PFSK-1 (cell line): ENCODE measurements around the gene BBS12.

Experiments used
- FOXP2 ChIP-seq: optimal IDR thresholded peaks from 2 replicates; pipeline ENCODE3; 2011; ENCODE audit warnings: borderline replicate concordance, control low read depth, inconsistent platforms; ENCODE audit not compliant: insufficient read depth; ENCODE audit errors: extremely low read length, extremely low read depth
- POLR2AphosphoS5 ChIP-seq: IDR thresholded peaks from 2 replicates; pipeline ENCODE4 v1.6.1; 2012; ENCODE audit warnings: low read depth, mild to moderate bottlenecking, control low read depth, low read length, moderate library complexity
- SIN3A ChIP-seq: IDR thresholded peaks from 2 replicates; pipeline ENCODE4 v1.6.1; 2012; ENCODE audit warnings: mild to moderate bottlenecking, low read length, moderate library complexity, borderline replicate concordance; ENCODE audit not compliant: insufficient read depth
- TAF1 ChIP-seq: IDR thresholded peaks from 2 replicates; pipeline ENCODE4 v1.6.1; 2012; ENCODE audit warnings: low read length, control low read depth, borderline replicate concordance; ENCODE audit not compliant: insufficient read depth
- TF ChIP-seq, protein P1 (sequence below), 2 experiments: IDR thresholded peaks; 2 replicates each; pipeline versions ENCODE4 v1.6.1 to v1.8.0; 2011 to 2012; ENCODE audit warnings: low read depth in 2 of 2, low read length in 2 of 2, control low read depth in 1 of 2, inconsistent platforms in 1 of 2, mild to moderate bottlenecking in 1 of 2, moderate library complexity in 1 of 2; ENCODE audit not compliant: insufficient read depth in 1 of 2

The BBS12 gene

DNA sequence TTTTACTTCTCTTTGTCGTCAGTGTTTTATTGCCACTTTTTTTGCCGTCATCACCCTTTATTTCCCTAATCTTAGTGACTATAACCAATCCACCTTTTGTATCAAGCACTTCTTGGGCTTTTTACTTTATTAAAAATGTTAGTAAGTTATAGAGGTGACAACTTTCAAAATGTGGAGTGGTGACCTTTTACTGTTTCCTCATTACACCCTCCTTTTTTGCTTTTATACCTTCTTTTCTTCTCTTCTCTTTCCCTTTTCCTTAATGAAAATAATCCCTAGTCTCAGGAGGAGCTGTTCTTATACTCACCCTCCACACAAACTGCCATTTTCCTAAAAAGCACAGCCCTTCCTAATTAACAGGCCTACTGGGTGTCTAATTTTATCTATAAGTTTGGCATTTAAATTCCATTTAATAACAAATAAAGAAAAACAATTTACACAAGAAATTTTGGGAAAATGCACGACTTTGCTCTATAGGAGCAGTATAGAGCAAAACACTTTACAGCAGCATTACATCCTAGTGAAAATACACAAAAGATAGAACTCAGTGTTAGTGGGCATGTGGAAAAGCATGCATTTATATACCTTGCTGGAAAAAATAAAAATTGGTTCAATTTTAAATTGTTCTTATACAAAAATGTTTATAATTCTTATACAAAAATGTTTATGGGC is 27.3 kb downstream of the BBS12 start:
- TF ChIP-seq POLR2AphosphoS5: no peak
- TF ChIP-seq SIN3A: no peak
- TF ChIP-seq FOXP2: no peak
- TF ChIP-seq TAF1: no peak
- TF ChIP-seq, protein P1, sequence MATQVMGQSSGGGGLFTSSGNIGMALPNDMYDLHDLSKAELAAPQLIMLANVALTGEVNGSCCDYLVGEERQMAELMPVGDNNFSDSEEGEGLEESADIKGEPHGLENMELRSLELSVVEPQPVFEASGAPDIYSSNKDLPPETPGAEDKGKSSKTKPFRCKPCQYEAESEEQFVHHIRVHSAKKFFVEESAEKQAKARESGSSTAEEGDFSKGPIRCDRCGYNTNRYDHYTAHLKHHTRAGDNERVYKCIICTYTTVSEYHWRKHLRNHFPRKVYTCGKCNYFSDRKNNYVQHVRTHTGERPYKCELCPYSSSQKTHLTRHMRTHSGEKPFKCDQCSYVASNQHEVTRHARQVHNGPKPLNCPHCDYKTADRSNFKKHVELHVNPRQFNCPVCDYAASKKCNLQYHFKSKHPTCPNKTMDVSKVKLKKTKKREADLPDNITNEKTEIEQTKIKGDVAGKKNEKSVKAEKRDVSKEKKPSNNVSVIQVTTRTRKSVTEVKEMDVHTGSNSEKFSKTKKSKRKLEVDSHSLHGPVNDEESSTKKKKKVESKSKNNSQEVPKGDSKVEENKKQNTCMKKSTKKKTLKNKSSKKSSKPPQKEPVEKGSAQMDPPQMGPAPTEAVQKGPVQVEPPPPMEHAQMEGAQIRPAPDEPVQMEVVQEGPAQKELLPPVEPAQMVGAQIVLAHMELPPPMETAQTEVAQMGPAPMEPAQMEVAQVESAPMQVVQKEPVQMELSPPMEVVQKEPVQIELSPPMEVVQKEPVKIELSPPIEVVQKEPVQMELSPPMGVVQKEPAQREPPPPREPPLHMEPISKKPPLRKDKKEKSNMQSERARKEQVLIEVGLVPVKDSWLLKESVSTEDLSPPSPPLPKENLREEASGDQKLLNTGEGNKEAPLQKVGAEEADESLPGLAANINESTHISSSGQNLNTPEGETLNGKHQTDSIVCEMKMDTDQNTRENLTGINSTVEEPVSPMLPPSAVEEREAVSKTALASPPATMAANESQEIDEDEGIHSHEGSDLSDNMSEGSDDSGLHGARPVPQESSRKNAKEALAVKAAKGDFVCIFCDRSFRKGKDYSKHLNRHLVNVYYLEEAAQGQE (IDR thresholded peaks at IDR 0.05; ENCODE audit: insufficient read depth in 1 of 2, low read depth in 2 of 2, low read length in 2 of 2): no peak

DNA sequence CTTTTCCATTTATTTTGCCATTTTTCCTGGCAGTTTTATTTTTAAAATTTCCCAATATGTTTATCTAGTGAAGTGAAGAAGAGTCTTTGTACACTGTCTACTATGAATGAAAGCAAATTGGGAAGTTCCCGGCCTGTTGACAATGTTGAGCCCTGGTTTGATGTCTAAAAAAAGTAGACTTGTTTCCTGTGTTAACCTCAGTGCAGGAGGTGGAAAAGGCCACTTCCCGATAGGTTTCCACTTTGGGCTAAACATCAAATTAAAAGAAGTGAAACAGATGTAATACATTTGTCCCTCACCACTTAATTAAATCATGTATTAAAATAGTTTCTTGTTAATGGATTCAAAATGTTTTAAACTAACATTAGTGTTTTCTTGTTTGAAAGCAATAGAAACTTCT is 30.0 kb downstream of the BBS12 start:
- TF ChIP-seq, protein P1 (IDR thresholded peaks at IDR 0.05; ENCODE audit: insufficient read depth in 1 of 2, low read depth in 2 of 2, low read length in 2 of 2): no peak

DNA sequence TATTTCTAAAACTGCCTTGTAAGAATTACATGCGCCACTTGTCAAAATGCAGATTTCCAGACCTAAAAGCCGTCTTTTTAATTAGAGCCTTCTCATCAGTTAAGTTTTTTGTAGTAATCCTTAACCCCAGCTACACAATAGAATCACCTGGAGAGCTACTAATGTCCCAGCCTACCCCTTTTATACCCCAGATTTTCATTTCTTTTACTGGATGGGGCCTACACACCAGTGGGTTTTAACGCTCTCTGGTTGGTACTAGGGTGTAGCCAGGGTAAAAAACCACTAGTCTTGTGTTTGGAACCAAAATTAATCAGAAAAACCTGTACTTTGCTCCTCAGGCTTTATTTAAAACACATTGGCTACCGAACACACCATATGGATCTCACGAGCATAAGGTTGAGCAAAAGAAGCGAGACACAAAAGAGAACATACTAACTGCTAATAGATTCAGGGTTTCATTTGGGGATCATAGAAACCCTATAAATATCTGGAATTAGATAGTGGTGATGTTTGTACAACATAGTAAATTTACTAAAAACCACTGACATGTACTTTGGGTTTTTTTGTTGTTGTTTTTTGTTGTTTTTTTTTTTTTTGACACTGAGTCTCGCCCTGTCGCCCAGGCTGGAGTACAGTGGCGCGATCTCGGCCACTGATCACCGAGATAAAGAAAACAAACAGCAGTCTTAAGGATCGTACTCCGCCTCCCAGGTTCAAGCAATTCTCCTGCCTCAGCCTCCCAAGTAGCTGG is 30.6 kb downstream of the BBS12 start:
- TF ChIP-seq SIN3A: no peak
- no peak for TF ChIP-seq POLR2AphosphoS5
- TF ChIP-seq, protein P1 (IDR thresholded peaks at IDR 0.05; ENCODE audit: insufficient read depth in 1 of 2, low read depth in 2 of 2, low read length in 2 of 2): no peak
- no peak for TF ChIP-seq FOXP2
- no peak for TF ChIP-seq TAF1

DNA sequence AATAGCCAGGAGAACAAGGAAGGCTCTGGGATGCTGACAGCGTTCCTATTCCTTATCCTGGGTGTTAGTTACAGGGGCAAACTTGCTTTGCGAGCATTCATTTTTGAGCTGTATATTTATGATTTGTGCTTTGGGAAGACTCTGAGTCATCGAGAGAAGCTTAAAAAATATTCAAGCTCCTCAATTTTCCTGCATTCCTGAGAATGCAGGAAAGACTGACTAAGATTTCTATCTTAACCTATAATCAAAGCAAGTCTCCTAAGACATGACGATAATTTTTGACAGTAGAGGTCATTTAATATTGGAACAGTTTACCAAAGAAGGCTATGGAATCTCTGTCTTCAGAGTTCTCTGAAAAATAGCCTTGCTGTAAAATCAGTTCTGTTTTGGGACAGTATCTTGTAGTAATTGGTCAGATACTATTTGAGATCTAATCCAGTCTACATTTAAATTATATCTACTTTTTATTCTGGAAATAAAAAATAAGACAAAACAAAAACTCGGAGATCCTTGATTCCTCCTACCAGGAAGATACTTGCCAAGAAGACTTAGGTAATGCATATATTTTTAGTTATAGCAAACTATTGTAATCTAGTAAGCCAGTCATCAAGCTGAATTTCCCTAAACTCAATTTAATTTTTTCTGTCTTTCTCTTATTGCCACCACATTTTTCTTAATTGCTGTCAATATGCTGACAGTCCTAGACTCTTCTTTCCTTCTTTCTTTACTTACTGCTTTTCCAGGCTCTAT is 31.7 kb downstream of the BBS12 start:
- TF ChIP-seq, protein P1 (IDR thresholded peaks at IDR 0.05; ENCODE audit: insufficient read depth in 1 of 2, low read depth in 2 of 2, low read length in 2 of 2): no peak
- TF ChIP-seq POLR2AphosphoS5 (no peak), TAF1 (no peak), FOXP2 (no peak), SIN3A (no peak)
